ENCODE measurements around the gene TMEM254. TPM values are rescaled to one million over a fixed set of nuclear protein-coding genes. Genes with fewer than 3 reads are reported as not detected.
"Not testable (repeated sequence)": the region's sequence is repeated elsewhere in the genome, so short reads cannot be mapped to it uniquely, and the experiment has no call there.

The TMEM254 gene
- total RNA-seq, 2 donors from 2014 or later, result 15.6 to 15.8 TPM

DNA sequence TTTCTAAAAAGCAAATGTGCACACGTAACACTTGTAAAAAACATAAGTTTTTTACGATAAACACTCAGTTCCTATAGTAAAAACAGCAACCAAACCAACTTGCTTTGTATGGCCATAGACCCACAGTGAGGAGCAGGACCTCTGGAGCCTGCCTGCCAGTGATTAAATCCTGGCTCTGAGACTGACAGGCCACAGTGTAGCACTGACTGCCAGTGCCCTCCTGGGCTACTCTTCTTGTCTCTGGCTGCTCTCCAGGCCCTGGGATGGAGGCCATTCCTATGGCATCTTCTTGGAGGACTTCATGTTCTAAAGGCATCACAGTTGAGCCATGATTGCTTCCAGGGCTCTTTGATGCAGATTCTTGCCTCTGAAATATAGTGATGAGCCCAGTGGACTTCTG lies 22.7 kb upstream of the TMEM254 start:
- Mint-ChIP-seq H3K4me1 (ENCODE audit: low read depth) (peaks cover 5% of the 10 kb centered on the region), H3K4me3 (no peak overlapping the region), H3K36me3 (ENCODE audit: insufficient read depth in 2 of 2) (no peaks in the 10 kb centered on the region), H3K9me3 (no peaks in the 10 kb centered on the region), H3K27me3 (ENCODE audit: low read depth) (no peaks in the 10 kb centered on the region), H3K27ac (no peak overlapping the region)
- ATAC-seq (replicated peaks in 1 of 2), result no peak
- DNase-seq, result no peak

DNA sequence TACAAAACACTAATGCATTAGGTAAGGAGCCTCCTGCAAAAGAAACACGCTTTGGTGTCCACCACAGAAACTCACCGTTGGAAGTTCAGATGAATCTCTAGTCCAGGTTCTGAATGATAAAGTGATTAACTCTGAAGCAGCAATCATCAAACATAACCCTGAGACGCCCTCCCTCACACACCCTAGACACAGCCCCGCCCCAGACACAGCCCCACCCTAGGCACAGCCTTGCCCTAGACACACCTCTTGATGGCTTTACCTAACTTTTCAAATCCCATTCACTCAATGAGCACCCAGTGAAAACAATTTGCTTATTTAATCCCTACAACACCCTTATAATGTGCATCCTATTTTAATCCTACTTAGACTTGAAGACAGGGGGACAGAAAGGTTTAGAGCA lies 21.3 kb upstream of the TMEM254 start:
- H3K27ac Mint-ChIP-seq, result no peak overlapping the region
- H3K27me3 Mint-ChIP-seq (ENCODE audit: low read depth), result no peaks in the 10 kb centered on the region
- no peaks in the 10 kb centered on the region for H3K36me3 Mint-ChIP-seq (ENCODE audit: insufficient read depth in 2 of 2)
- ATAC-seq (replicated peaks in 1 of 2) (no peak), DNase-seq (no peak)
- H3K4me1 Mint-ChIP-seq (ENCODE audit: low read depth), result peaks cover 5% of the 10 kb centered on the region
- no peaks in the 10 kb centered on the region for H3K9me3 Mint-ChIP-seq
- H3K4me3 Mint-ChIP-seq, result no peak overlapping the region

GRCh38 chr10:80064120-80064886 lies 14.2 kb upstream of the TMEM254 start:
- no peak for ATAC-seq (replicated peaks in 1 of 2)
- Mint-ChIP-seq H3K4me3 (no peak overlapping the region), H3K27me3 (ENCODE audit: low read depth) (no peaks in the 10 kb centered on the region), H3K36me3 (ENCODE audit: insufficient read depth in 2 of 2) (no peaks in the 10 kb centered on the region), H3K4me1 (ENCODE audit: low read depth) (no peaks in the 10 kb centered on the region), H3K27ac (no peak overlapping the region), H3K9me3 (peaks cover 0 to 1% of the 10 kb centered on the region in 2 donors)
- no peak for DNase-seq

- DNase-seq (no peak), ATAC-seq (replicated peaks in 1 of 2) (no peak)
- Mint-ChIP-seq H3K27me3 (ENCODE audit: low read depth) (no peaks in the 10 kb centered on the region), H3K4me3 (no peak overlapping the region), H3K4me1 (ENCODE audit: low read depth) (no peaks in the 10 kb centered on the region), H3K27ac (no peak overlapping the region), H3K9me3 (peaks cover 0 to 1% of the 10 kb centered on the region in 2 donors), H3K36me3 (ENCODE audit: insufficient read depth in 2 of 2) (no peaks in the 10 kb centered on the region)
Measured at GRCh38 chr10:80066809-80067208, 11.7 kb upstream of the TMEM254 start.

DNA sequence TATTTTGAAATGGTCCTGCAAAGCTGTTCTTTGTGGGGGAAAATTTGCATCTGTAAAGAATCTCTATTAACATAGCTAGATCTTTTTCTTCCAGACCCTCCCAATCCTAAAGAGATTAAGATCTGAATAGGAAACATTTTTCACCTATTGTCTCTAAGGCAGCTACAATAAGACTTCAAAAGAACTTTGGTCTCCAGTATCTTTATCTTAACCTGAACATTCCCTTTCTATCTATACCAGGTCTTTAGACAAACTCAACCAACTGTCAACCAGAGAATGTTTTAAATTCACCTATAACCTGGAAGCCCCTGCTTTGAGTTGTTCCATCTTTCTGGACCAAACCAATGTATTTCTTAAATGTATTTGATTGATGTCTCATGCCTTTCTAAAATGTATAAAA lies 10.6 kb upstream of the TMEM254 start:
- not testable (repeated sequence) for DNase-seq; H3K4me1 Mint-ChIP-seq (ENCODE audit: low read depth); H3K4me3 Mint-ChIP-seq; H3K27ac Mint-ChIP-seq; ATAC-seq (replicated peaks in 1 of 2); H3K9me3 Mint-ChIP-seq; H3K27me3 Mint-ChIP-seq (ENCODE audit: low read depth); H3K36me3 Mint-ChIP-seq (ENCODE audit: insufficient read depth in 2 of 2)

DNA sequence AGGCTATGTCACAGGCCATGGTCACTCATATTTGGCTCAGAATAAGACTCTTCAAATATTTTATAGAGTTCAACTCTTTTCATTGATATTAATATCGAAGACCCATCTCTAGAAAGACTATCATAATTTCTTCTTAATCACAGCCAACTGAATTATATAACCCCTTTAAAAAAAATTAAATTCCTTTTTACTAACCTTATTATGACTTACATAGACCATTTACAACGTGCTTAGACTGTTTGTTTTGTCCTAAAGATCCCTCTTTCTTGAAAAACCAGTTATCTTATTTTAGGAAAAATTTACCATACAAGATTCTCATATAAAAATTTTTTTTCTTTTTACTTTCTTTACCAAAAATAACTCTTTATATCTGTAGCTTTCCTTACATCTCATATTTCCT lies 10.2 kb upstream of the TMEM254 start:
- H3K4me3 Mint-ChIP-seq, result no peak overlapping the region
- H3K36me3 Mint-ChIP-seq (ENCODE audit: insufficient read depth in 2 of 2), result no peaks in the 10 kb centered on the region
- ATAC-seq (replicated peaks in 1 of 2) (no peak), DNase-seq (no peak)
- no peaks in the 10 kb centered on the region for H3K4me1 Mint-ChIP-seq (ENCODE audit: low read depth)
- H3K9me3 Mint-ChIP-seq, result peaks cover 0 to 1% of the 10 kb centered on the region in 2 donors
- no peak overlapping the region for H3K27ac Mint-ChIP-seq
- no peaks in the 10 kb centered on the region for H3K27me3 Mint-ChIP-seq (ENCODE audit: low read depth)

GRCh38 chr10:80070057-80070456 lies 8.4 kb upstream of the TMEM254 start:
- Mint-ChIP-seq H3K4me3 (no peak overlapping the region), H3K27ac (no peak overlapping the region), H3K9me3 (peaks cover 0 to 1% of the 10 kb centered on the region in 2 donors), H3K4me1 (ENCODE audit: low read depth) (peaks cover 3% of the 10 kb centered on the region), H3K27me3 (ENCODE audit: low read depth) (no peaks in the 10 kb centered on the region), H3K36me3 (ENCODE audit: insufficient read depth in 2 of 2) (no peaks in the 10 kb centered on the region)
- DNase-seq (no peak), ATAC-seq (replicated peaks in 1 of 2) (no peak)

- no peak for DNase-seq
- no peaks in the 10 kb centered on the region for H3K9me3 Mint-ChIP-seq
- H3K27me3 Mint-ChIP-seq (ENCODE audit: low read depth), result no peaks in the 10 kb centered on the region
- peaks cover 23% of the 10 kb centered on the region for H3K4me1 Mint-ChIP-seq (ENCODE audit: low read depth)
- ATAC-seq (replicated peaks in 1 of 2), result no peak
- H3K4me3 Mint-ChIP-seq, result no peak overlapping the region
- H3K27ac Mint-ChIP-seq, result no peak overlapping the region
- H3K36me3 Mint-ChIP-seq (ENCODE audit: insufficient read depth in 2 of 2), result peaks cover 0 to 2% of the 10 kb centered on the region in 2 donors
Measured at GRCh38 chr10:80072584-80072983, 5.9 kb upstream of the TMEM254 start.

DNA sequence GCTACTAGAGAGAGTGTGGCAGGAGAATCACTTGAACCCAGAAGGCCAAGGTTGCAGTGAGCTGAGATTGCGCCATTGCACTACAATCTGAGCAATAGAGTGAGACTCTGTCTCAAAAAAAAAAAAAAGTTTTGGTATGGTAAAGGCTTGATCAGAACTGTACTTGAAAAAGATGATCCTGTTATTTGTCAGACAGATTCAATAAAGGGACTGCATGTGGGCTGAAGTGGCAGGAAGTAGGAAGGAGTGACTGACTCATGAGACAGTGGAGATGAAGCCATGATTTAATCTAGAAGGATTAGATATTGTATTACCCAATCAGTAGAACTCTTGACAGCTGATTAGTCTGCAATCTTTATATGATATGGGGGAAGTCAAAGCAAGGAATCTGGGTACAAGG lies 2.7 kb upstream of the TMEM254 start:
- ATAC-seq (replicated peaks in 1 of 2) (peak; percentile 42 to 63), DNase-seq (peak; percentile 26 to 35)
- Mint-ChIP-seq H3K36me3 (ENCODE audit: insufficient read depth in 2 of 2) (peaks cover 4 to 5% of the 10 kb centered on the region in 2 donors), H3K27me3 (ENCODE audit: low read depth) (no peaks in the 10 kb centered on the region), H3K27ac (peak overlapping the region; percentile 40), H3K9me3 (no peaks in the 10 kb centered on the region), H3K4me1 (ENCODE audit: low read depth) (peaks cover 44% of the 10 kb centered on the region), H3K4me3 (peak overlapping the region in 1 of 2 donors; percentile 25)

- ATAC-seq (replicated peaks in 1 of 2) (no peak), DNase-seq (no peak)
- Mint-ChIP-seq H3K27me3 (ENCODE audit: low read depth) (no peaks in the 10 kb centered on the region), H3K9me3 (no peaks in the 10 kb centered on the region), H3K4me3 (peak overlapping the region; percentile 99 to 100), H3K4me1 (ENCODE audit: low read depth) (peaks cover 54% of the 10 kb centered on the region), H3K27ac (peak overlapping the region; percentile 100), H3K36me3 (ENCODE audit: insufficient read depth in 2 of 2) (peaks cover 4 to 5% of the 10 kb centered on the region in 2 donors)
Measured at GRCh38 chr10:80077869-80078447, 507 bp upstream of the TMEM254 start.

DNA sequence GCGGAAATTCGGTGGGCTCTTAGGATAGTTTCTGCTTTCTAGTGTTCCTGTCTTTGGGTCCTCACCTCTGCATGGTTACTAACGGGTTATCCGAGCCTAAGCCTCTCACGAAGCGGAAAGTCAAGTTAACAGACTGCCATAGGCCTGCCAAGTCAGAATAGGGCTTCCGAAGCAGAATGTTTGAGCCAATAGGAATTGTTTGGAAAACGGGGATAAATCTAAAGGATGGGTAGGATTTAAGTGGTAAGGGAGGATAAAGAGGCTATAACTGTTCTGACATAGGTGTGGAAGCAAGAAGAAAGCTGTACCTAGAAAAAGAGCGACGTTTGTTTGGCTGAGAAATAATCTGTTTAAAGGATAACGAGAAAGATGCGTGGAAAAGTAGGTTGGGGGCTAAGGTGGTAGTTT lies 851 bp downstream of the TMEM254 start:
- peaks cover 4 to 5% of the 10 kb centered on the region in 2 donors for H3K36me3 Mint-ChIP-seq (ENCODE audit: insufficient read depth in 2 of 2)
- no peaks in the 10 kb centered on the region for H3K9me3 Mint-ChIP-seq
- no peaks in the 10 kb centered on the region for H3K27me3 Mint-ChIP-seq (ENCODE audit: low read depth)

GRCh38 chr10:80081026-80081425 lies 2.6 kb downstream of the TMEM254 start:
- H3K36me3 Mint-ChIP-seq (ENCODE audit: insufficient read depth in 2 of 2), result peaks cover 2 to 4% of the 10 kb centered on the region in 2 donors
- H3K27ac Mint-ChIP-seq, result no peak overlapping the region
- no peaks in the 10 kb centered on the region for H3K27me3 Mint-ChIP-seq (ENCODE audit: low read depth)
- DNase-seq (no peak), ATAC-seq (replicated peaks in 1 of 2) (no peak)
- no peaks in the 10 kb centered on the region for H3K9me3 Mint-ChIP-seq
- H3K4me1 Mint-ChIP-seq (ENCODE audit: low read depth), result peaks cover 45% of the 10 kb centered on the region
- H3K4me3 Mint-ChIP-seq, result no peak overlapping the region

More for the DNA sequence above, 851 bp downstream of the TMEM254 start:
- no peak for ATAC-seq (replicated peaks in 1 of 2)
- peaks cover 58% of the 10 kb centered on the region for H3K4me1 Mint-ChIP-seq (ENCODE audit: low read depth)
- H3K4me3 Mint-ChIP-seq, result peak overlapping the region; percentile 99 to 100
- no peak for DNase-seq
- peak overlapping the region; percentile 100 for H3K27ac Mint-ChIP-seq

DNA sequence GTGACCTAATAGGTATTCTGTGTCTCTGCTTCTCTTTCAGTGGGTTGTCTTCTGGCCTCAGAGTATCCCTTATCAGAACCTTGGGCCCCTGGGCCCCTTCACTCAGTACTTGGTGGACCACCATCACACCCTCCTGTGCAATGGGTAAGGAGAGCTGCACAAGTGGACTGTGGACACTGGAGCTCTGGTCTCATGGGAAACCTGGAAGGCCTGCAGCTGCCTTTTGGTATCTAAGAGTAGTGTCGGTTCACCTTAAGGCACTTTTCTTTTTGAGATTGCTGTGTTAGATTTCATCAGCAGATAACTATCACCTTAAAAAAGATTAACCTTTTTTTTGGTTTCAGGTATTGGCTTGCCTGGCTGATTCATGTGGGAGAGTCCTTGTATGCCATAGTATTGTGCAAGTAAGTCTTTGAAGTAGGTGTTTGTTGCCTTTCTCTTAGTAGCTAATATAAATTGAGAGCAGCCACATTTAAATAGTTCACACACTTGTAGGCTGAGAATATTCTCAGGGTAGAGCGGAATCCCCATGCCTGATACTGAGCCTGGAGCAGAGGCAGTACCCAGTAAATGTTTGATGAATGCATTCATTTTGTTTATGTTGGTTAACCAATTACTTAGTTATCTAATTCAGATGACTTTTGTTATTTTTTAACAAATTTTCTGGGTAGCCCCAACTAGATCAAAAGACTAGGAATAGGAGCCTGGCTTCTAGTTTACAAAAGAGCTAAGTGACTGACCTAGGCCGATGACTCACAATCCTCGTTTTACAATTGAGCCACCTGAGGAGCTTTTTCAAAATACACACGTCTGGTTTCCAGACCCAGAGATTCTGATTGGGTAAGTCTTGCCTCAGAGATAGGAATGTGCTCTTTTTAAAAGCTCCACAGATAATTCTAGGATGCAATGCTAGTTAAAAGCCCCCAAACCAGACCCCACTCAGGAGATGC lies 3.6 kb downstream of the TMEM254 start:
- ATAC-seq (replicated peaks in 1 of 2), result no peak
- DNase-seq, result no peak
- H3K27ac Mint-ChIP-seq, result peak overlapping the region; percentile 63
- peaks cover 2 to 4% of the 10 kb centered on the region in 2 donors for H3K36me3 Mint-ChIP-seq (ENCODE audit: insufficient read depth in 2 of 2)
- H3K4me3 Mint-ChIP-seq, result peak overlapping the region in 1 of 2 donors; percentile 16
- peaks cover 37% of the 10 kb centered on the region for H3K4me1 Mint-ChIP-seq (ENCODE audit: low read depth)
- no peaks in the 10 kb centered on the region for H3K9me3 Mint-ChIP-seq
- no peaks in the 10 kb centered on the region for H3K27me3 Mint-ChIP-seq (ENCODE audit: low read depth)

Data from activated T-cell treated with anti-CD3 and anti-CD28 coated beads, Interleukin-2, amount 50 U/mL, for 72 hours (primary cell).